ENCODE data around the gene AGK.

The AGK gene

GRCh38 chr7:141649865-141650634, 98.8 kb downstream of the AGK start:
- H3K36me3 ChIP-seq (ENCODE audit: insufficient read depth) = peaks cover 9% of the 10 kb centered on the region; the same call in 1 of the 2 replicates
- no peaks in the 10 kb centered on the region for H4K20me1 ChIP-seq (ENCODE audit: insufficient read depth)
- H2AFZ ChIP-seq (ENCODE audit: low read depth) = no peak overlapping the region
- no peak overlapping the region for H3K4me3 ChIP-seq (IDR thresholded peaks at IDR 0.05; ENCODE audit: insufficient read depth, low read depth, low read length)
- no peaks in the 10 kb centered on the region for H3K79me2 ChIP-seq (ENCODE audit: insufficient read depth, low read depth)
- peak; percentile 75 for TF ChIP-seq CTCF (conservative IDR thresholded peaks at IDR 0.05; ENCODE audit: low read depth, low read length)
- no peak overlapping the region for H3K4me2 ChIP-seq
- H3K27ac ChIP-seq = peak overlapping the region; percentile 13; the same call in 1 of the 2 replicates
- no peaks in the 10 kb centered on the region for H3K27me3 ChIP-seq (ENCODE audit: insufficient read depth, low read depth)
- H3K9ac ChIP-seq = no peak overlapping the region
- H3K4me1 ChIP-seq (ENCODE audit: low read depth, poor library complexity, severe bottlenecking) = no peaks in the 10 kb centered on the region

GRCh38 chr7:141651417-141651816, 100.2 kb downstream of the AGK start:
- Histone ChIP-seq H3K36me3 (ENCODE audit: insufficient read depth) (peaks cover 6% of the 10 kb centered on the region; the same call in 1 of the 2 replicates), H4K20me1 (ENCODE audit: insufficient read depth) (no peaks in the 10 kb centered on the region), H3K79me2 (ENCODE audit: insufficient read depth, low read depth) (no peaks in the 10 kb centered on the region)

GRCh38 chr7:141652691-141653090, 101.5 kb downstream of the AGK start:
- Histone ChIP-seq H3K4me2 (no peak overlapping the region), H2AFZ (ENCODE audit: low read depth) (no peak overlapping the region), H3K36me3 (ENCODE audit: insufficient read depth) (peaks cover 6% of the 10 kb centered on the region; the same call in 1 of the 2 replicates), H3K4me1 (ENCODE audit: low read depth, poor library complexity, severe bottlenecking) (no peaks in the 10 kb centered on the region), H4K20me1 (ENCODE audit: insufficient read depth) (no peaks in the 10 kb centered on the region), H3K27me3 (ENCODE audit: insufficient read depth, low read depth) (no peaks in the 10 kb centered on the region), H3K27ac (no peak overlapping the region), H3K4me3 (IDR thresholded peaks at IDR 0.05; ENCODE audit: insufficient read depth, low read depth, low read length) (no peak overlapping the region), H3K79me2 (ENCODE audit: insufficient read depth, low read depth) (no peaks in the 10 kb centered on the region), H3K9ac (no peak overlapping the region)
- TF ChIP-seq CTCF (conservative IDR thresholded peaks at IDR 0.05; ENCODE audit: low read depth, low read length) = no peak

More at GRCh38 chr7:141651417-141651816, 100.2 kb downstream of the AGK start:
- Histone ChIP-seq H3K4me3 (IDR thresholded peaks at IDR 0.05; ENCODE audit: insufficient read depth, low read depth, low read length) (no peak overlapping the region), H3K27me3 (ENCODE audit: insufficient read depth, low read depth) (no peaks in the 10 kb centered on the region), H3K9ac (no peak overlapping the region), H3K27ac (no peak overlapping the region), H3K4me2 (no peak overlapping the region), H3K4me1 (ENCODE audit: low read depth, poor library complexity, severe bottlenecking) (no peaks in the 10 kb centered on the region), H2AFZ (ENCODE audit: low read depth) (no peak overlapping the region)
- no peak for TF ChIP-seq CTCF (conservative IDR thresholded peaks at IDR 0.05; ENCODE audit: low read depth, low read length)

- H2AFZ ChIP-seq (ENCODE audit: low read depth) = no peak overlapping the region
Measured at GRCh38 chr7:141654551-141654950, 103.3 kb downstream of the AGK start.

More at GRCh38 chr7:141654551-141654950, 103.3 kb downstream of the AGK start:
- TF ChIP-seq CTCF (conservative IDR thresholded peaks at IDR 0.05; ENCODE audit: low read depth, low read length) = peak; percentile 83
- Histone ChIP-seq H3K9ac (no peak overlapping the region), H3K27ac (no peak overlapping the region), H3K4me3 (IDR thresholded peaks at IDR 0.05; ENCODE audit: insufficient read depth, low read depth, low read length) (no peak overlapping the region), H3K27me3 (ENCODE audit: insufficient read depth, low read depth) (no peaks in the 10 kb centered on the region), H3K4me1 (ENCODE audit: low read depth, poor library complexity, severe bottlenecking) (no peaks in the 10 kb centered on the region), H3K79me2 (ENCODE audit: insufficient read depth, low read depth) (no peaks in the 10 kb centered on the region), H3K36me3 (ENCODE audit: insufficient read depth) (peaks cover 6% of the 10 kb centered on the region; the same call in 1 of the 2 replicates), H4K20me1 (ENCODE audit: insufficient read depth) (no peaks in the 10 kb centered on the region), H3K4me2 (no peak overlapping the region)
